OCI-LY7 (cell line): ENCODE data around the gene KCNQ5. TPM values are rescaled to one million over a fixed set of nuclear protein-coding genes. Genes with fewer than 3 reads are reported as not detected.

ENCODE experiments used
- BruUV-seq: library from RNA; stranded (reverse); fragments of 400-500 nt; replicated peaks from 2 replicates; lab custom pipeline; 2021; lab: Mats Ljungman, UMichigan
- CTCF ChIA-PET: fragments of 300-600 bp; sonication (Branson Sonifier 250); formaldehyde crosslinking; loops from one replicate; lab custom pipeline; 2022; ENCODE audit warnings: antibody characterized with exemption; ENCODE audit not compliant: unreplicated experiment; lab: Charles Lee
- POLR2A ChIA-PET: fragments of 300-600 bp; sonication (Branson Sonifier 250); formaldehyde crosslinking; loops from one replicate; lab custom pipeline; 2022; ENCODE audit warnings: antibody characterized with exemption; lab: Charles Lee
- DNase-seq: peaks from one replicate; pipeline ENCODE4 v3.0.0-alpha.2; 2015; ENCODE audit warnings: low spot score
- H2AFZ ChIP-seq: fragments of 200-600 bp; sonication (generic), shearing (Covaris generic); 2 replicates; pipeline ENCODE4 v1.6.1; 2014; ENCODE audit warnings: mild to moderate bottlenecking, antibody characterized with exemption, low read length, moderate library complexity
- H3K27ac ChIP-seq: fragments of 200-600 bp; sonication (generic); 2 replicates; pipeline ENCODE4 v1.5.1; 2014; ENCODE audit warnings: mixed run types, low read depth, mild to moderate bottlenecking, moderate library complexity, low read length, inconsistent platforms; ENCODE audit not compliant: poor library complexity, severe bottlenecking
- H3K36me3 ChIP-seq: fragments of 200-600 bp; sonication (generic); 2 replicates; pipeline ENCODE4 v1.6.1; 2014; ENCODE audit warnings: mild to moderate bottlenecking, antibody characterized with exemption, low read length, moderate library complexity, mixed read lengths; ENCODE audit not compliant: insufficient read depth
- H3K4me1 ChIP-seq: fragments of 200-600 bp; sonication (generic); 2 replicates; pipeline ENCODE4 v1.5.1; 2014; ENCODE audit warnings: mild to moderate bottlenecking, low read length; ENCODE audit not compliant: insufficient read depth, poor library complexity, severe bottlenecking
- H3K4me2 ChIP-seq: fragments of 200-600 bp; sonication (generic); 2 replicates; pipeline ENCODE4 v1.6.1; 2014; ENCODE audit warnings: mild to moderate bottlenecking, low read length
- H3K4me3 ChIP-seq: fragments of 200-600 bp; sonication (generic); 2 replicates; pipeline ENCODE4 v1.5.1; 2014; ENCODE audit warnings: mild to moderate bottlenecking, low read depth, low read length; ENCODE audit not compliant: poor library complexity, severe bottlenecking
- H3K79me2 ChIP-seq: fragments of 200-600 bp; sonication (generic); 2 replicates; pipeline ENCODE4 v1.6.1; 2016; ENCODE audit warnings: low read depth, mild to moderate bottlenecking, low read length, moderate library complexity, mixed read lengths; ENCODE audit not compliant: insufficient read depth
- H3K9me2 ChIP-seq: fragments of 200-600 bp; sonication (generic); 2 replicates; pipeline ENCODE4 v1.6.1; 2016; ENCODE audit warnings: mild to moderate bottlenecking, low read length, mixed read lengths; ENCODE audit not compliant: insufficient read depth
- H3K9me3 ChIP-seq: fragments of 200-600 bp; sonication (generic); 2 replicates; pipeline ENCODE4 v1.6.1; 2014; ENCODE audit warnings: mild to moderate bottlenecking, mixed run types, low read length, mixed read lengths
- H4K20me1 ChIP-seq: fragments of 200-600 bp; sonication (generic); 2 replicates; pipeline ENCODE4 v1.6.1; 2014; ENCODE audit warnings: mild to moderate bottlenecking, antibody characterized with exemption, low read length, moderate library complexity, mixed read lengths; ENCODE audit not compliant: insufficient read depth
- CTCF ChIP-seq: fragments of 200-600 bp; sonication (generic); conservative IDR thresholded peaks from 2 replicates; pipeline ENCODE4 v1.5.1; 2014; ENCODE audit warnings: mild to moderate bottlenecking, antibody characterized with exemption, low read length, moderate library complexity, mixed read lengths
- EZH2phosphoT487 ChIP-seq: fragments of 200-600 bp; sonication (generic); IDR thresholded peaks from 2 replicates; pipeline ENCODE4 v1.6.1; 2018; ENCODE audit warnings: low read depth, borderline replicate concordance, mild to moderate bottlenecking, mixed run types, antibody characterized with exemption, low read length, moderate library complexity, mixed read lengths
- intact Hi-C: fragments of 100-400 bp; cut with micrococcal nuclease; formaldehyde crosslinking; loops from one replicate; pipeline ENCODE4 v1.10.0; 2022; ENCODE audit not compliant: unreplicated experiment
- total RNA-seq, 2 experiments: library from RNA; depleted of rRNA in 1 of 2; stranded (reverse); fragments of >200 nt in 1 of 2; shearing (Covaris generic) in 1 of 2; gene quantifications; 2 replicates each; pipeline ENCODE4 v1.2.3, GENCODE V29; 2014 to 2022

KCNQ5 gene
- total RNA-seq, 2 experiments from 2014 or later, result 26.1 to 29.7 TPM

- no peaks in the 10 kb centered on the region for H3K9me2 ChIP-seq
- no peak overlapping the region for H2AFZ ChIP-seq
- ChIA-PET CTCF (no interaction called here), POLR2A (interaction anchor here (0.6 to 1.3 kb wide), 2 partner anchors 13 to 49 kb away, joined by 3 read pairs; no protein-coding TSS in a partner anchor)
- H3K4me1 ChIP-seq, result no peaks in the 10 kb centered on the region
- TF ChIP-seq EZH2phosphoT487 (no peak), CTCF (no peak)
- H3K27ac ChIP-seq, result no peak overlapping the region
- no peaks in the 10 kb centered on the region for H3K9me3 ChIP-seq
- no peaks in the 10 kb centered on the region for H3K79me2 ChIP-seq
- no peak for DNase-seq
- H3K4me3 ChIP-seq, result no peak overlapping the region
- BruUV-seq, result no TSS peak
- intact Hi-C loops, result no loop called here
- no peak overlapping the region for H3K4me2 ChIP-seq
- H3K36me3 ChIP-seq, result no peaks in the 10 kb centered on the region
- no peaks in the 10 kb centered on the region for H4K20me1 ChIP-seq
Observed at GRCh38 chr6:72999995-73000394, 378.1 kb downstream of the KCNQ5 start.

- BruUV-seq, result no TSS peak
- TF ChIP-seq EZH2phosphoT487, result no peak
- TF ChIP-seq CTCF, result no peak
- POLR2A ChIA-PET, result interaction anchor here (1.3 kb wide), 1 partner anchor 13 kb away, joined by 3 read pairs; no protein-coding TSS in a partner anchor
- no peak overlapping the region for H2AFZ ChIP-seq
- intact Hi-C loops, result no loop called here
- H3K4me3 ChIP-seq, result no peak overlapping the region
- no peaks in the 10 kb centered on the region for H3K79me2 ChIP-seq
- no peak overlapping the region for H3K4me2 ChIP-seq
- H3K9me3 ChIP-seq, result no peaks in the 10 kb centered on the region
- CTCF ChIA-PET, result no interaction called here
- no peak for DNase-seq
- H3K36me3 ChIP-seq, result no peaks in the 10 kb centered on the region
- no peaks in the 10 kb centered on the region for H3K4me1 ChIP-seq
- H3K27ac ChIP-seq, result no peak overlapping the region
- H4K20me1 ChIP-seq, result no peaks in the 10 kb centered on the region
- H3K9me2 ChIP-seq, result no peaks in the 10 kb centered on the region
Observed at GRCh38 chr6:73000460-73000859, 378.6 kb downstream of the KCNQ5 start.

GRCh38 chr6:73002588-73002987 is 380.7 kb downstream of the KCNQ5 start:
- ChIA-PET CTCF (no interaction called here), POLR2A (no interaction called here)
- no peaks in the 10 kb centered on the region for H3K4me1 ChIP-seq
- no peak overlapping the region for H3K4me2 ChIP-seq
- no TSS peak for BruUV-seq
- intact Hi-C loops, result no loop called here
- no peak for DNase-seq
- no peak overlapping the region for H2AFZ ChIP-seq
- TF ChIP-seq EZH2phosphoT487, result no peak
- TF ChIP-seq CTCF, result no peak
- H3K79me2 ChIP-seq, result no peaks in the 10 kb centered on the region
- no peaks in the 10 kb centered on the region for H3K9me3 ChIP-seq
- no peaks in the 10 kb centered on the region for H4K20me1 ChIP-seq
- no peak overlapping the region for H3K4me3 ChIP-seq
- H3K27ac ChIP-seq, result no peak overlapping the region
- no peaks in the 10 kb centered on the region for H3K9me2 ChIP-seq
- peaks cover 15% of the 10 kb centered on the region for H3K36me3 ChIP-seq
